Activated naive CD8-positive, alpha-beta T cell treated with anti-CD3 and anti-CD28 coated beads, Interleukin-2, amount 50 U/mL, for 24 hours (primary cell): Measurements from ENCODE around the gene LARGE2.

Experiments
- ATAC-seq: fragments of 150-1000 bp; cut with Tn5 transposase; one replicate; pipeline ENCODE4 v1.10.0; 2021
- DNase-seq: peaks from one replicate; pipeline ENCODE4 v3.0.0; 2021
- H3K27ac Mint-ChIP-seq: one replicate; pipeline ENCODE4 v1.8.0; 2021; ENCODE audit warnings: mild to moderate bottlenecking, mixed read lengths
- H3K27me3 Mint-ChIP-seq: one replicate; pipeline ENCODE4 v1.8.0; 2021; ENCODE audit warnings: mixed read lengths
- H3K36me3 Mint-ChIP-seq: one replicate; pipeline ENCODE4 v1.8.0; 2021; ENCODE audit warnings: low read depth, mixed read lengths
- H3K4me1 Mint-ChIP-seq: one replicate; pipeline ENCODE4 v1.8.0; 2021; ENCODE audit warnings: mixed read lengths
- H3K4me3 Mint-ChIP-seq: one replicate; pipeline ENCODE4 v1.8.0; 2021; ENCODE audit warnings: mild to moderate bottlenecking, moderate library complexity, mixed read lengths
- H3K9me3 Mint-ChIP-seq: one replicate; pipeline ENCODE4 v1.8.0; 2021; ENCODE audit warnings: mixed read lengths

Gene LARGE2

DNA sequence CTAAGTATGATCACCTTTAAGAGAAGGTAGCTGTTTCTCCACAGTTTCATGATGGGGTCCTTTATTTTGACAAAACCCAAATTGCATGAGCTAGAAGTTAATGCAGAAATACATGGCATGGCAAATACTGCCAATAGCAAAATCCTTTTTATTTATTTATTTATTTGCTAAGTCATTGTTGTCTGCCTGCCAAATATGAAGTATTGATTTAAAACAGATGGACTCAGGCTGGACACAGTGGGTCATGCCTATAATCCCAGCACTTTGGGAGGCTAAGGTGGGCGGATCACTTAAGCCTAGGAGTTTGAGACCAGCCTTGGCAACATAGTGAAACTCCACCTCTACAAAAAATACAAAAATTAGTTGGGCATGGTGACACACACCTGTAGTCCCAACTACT is 52.4 kb downstream of the LARGE2 start:
- ATAC-seq (no peak), DNase-seq (no peak)
- Mint-ChIP-seq H3K36me3 (peaks cover 10% of the 10 kb centered on the region), H3K4me1 (no peaks in the 10 kb centered on the region), H3K9me3 (no peaks in the 10 kb centered on the region), H3K27ac (no peak overlapping the region), H3K27me3 (no peaks in the 10 kb centered on the region), H3K4me3 (no peak overlapping the region)
